ENCODE results near the gene ZSCAN22. TPM values are rescaled to one million over a fixed set of nuclear protein-coding genes. Genes with fewer than 3 reads are reported as not detected.

ZSCAN22 gene
- total and polyA plus RNA-seq, 2 of the 13 experiments (the other 11 are each of a cell fraction or from before 2014, with no cell fraction given) = 2.5 to 3.5 TPM

GRCh38 chr19:58362272-58362994 is 35.6 kb downstream of the ZSCAN22 start, which contains the start of gene ZNF497 (continued):
- TF ChIP-seq ZNF687 (CRISPR knock-in tag; IDR thresholded peaks at IDR 0.05) = peak; percentile 91
- TF ChIP-seq MED8 (CRISPR knock-in tag; IDR thresholded peaks at IDR 0.05; ENCODE audit: insufficient replicate concordance) = peak; percentile 13
- no peak for TF ChIP-seq CEBPZ (IDR thresholded peaks at IDR 0.05; ENCODE audit: low read length)
- no peak for TF ChIP-seq ZNF432 (CRISPR knock-in tag; IDR thresholded peaks at IDR 0.05; ENCODE audit: borderline replicate concordance)
- TF ChIP-seq ZNF451 (CRISPR knock-in tag; IDR thresholded peaks at IDR 0.05) = peak; percentile 41; the same call in 1 of the 2 replicates
- no peak for TF ChIP-seq ZNF292 (CRISPR knock-in tag; IDR thresholded peaks at IDR 0.05; ENCODE audit: borderline replicate concordance, low read depth)
- peak; percentile 23; the same call in 1 of the 2 replicates for TF ChIP-seq FOXP4 (CRISPR knock-in tag; IDR thresholded peaks at IDR 0.05)
- TF ChIP-seq REST (IDR thresholded peaks at IDR 0.05; ENCODE audit: borderline replicate concordance in 1 of 2, low read depth in 1 of 2, low read length in 2 of 2) = no peak
- TF ChIP-seq KLF15 (CRISPR knock-in tag; IDR thresholded peaks at IDR 0.05; ENCODE audit: borderline replicate concordance) = no peak; the same call in 1 of the 2 replicates
